A673 (cell line): ENCODE results near the gene KRT81.

Experiments used
- CTCF ChIP-seq: fragments of 300-800, 200-600 bp; sonication (generic); conservative IDR thresholded peaks from 2 replicates; pipeline ENCODE4 v1.5.1; 2017; ENCODE audit warnings: low read depth, mild to moderate bottlenecking, antibody characterized with exemption, low read length, moderate library complexity, mixed read lengths
- EZH2 ChIP-seq: fragments of 200-600 bp; sonication (generic); IDR thresholded peaks from 2 replicates; pipeline ENCODE4 v1.6.1; 2017; ENCODE audit warnings: borderline replicate concordance, low read depth, mild to moderate bottlenecking, mixed read lengths, antibody characterized with exemption, low read length; ENCODE audit not compliant: poor library complexity, severe bottlenecking

GRCh38 chr12:52277486-52278245, 13.7 kb downstream of the KRT81 start:
- TF ChIP-seq CTCF (no peak), EZH2 (no peak)
